Suppressor macrophage (primary cell): ENCODE data around the gene AVPR1B.

Experiments used
- DNase-seq, 4 experiments: peaks; one replicate each; pipeline ENCODE4 v3.0.0-alpha.2; 2020 to 2022

The AVPR1B gene

GRCh38 chr1:206112600-206113301 lies 4.4 kb downstream of the AVPR1B start:
- DNase-seq, result no peak

- DNase-seq, result no peak
Observed at GRCh38 chr1:206111271-206111927, 5.8 kb downstream of the AVPR1B start.

- no peak for DNase-seq
Observed at GRCh38 chr1:206110820-206111219, 6.4 kb downstream of the AVPR1B start.

GRCh38 chr1:206110161-206110560 lies 7.0 kb downstream of the AVPR1B start:
- no peak for DNase-seq

GRCh38 chr1:206109718-206110117 lies 7.5 kb downstream of the AVPR1B start:
- no peak for DNase-seq

- no peak for DNase-seq
Observed at GRCh38 chr1:206108635-206109034, 8.6 kb downstream of the AVPR1B start.

- no peak for DNase-seq
Observed at GRCh38 chr1:206107168-206107544, 10.0 kb downstream of the AVPR1B start.

- peak; percentile 88 to 92 (median 92) for DNase-seq
Observed at GRCh38 chr1:206106328-206107167, 10.6 kb downstream of the AVPR1B start.

GRCh38 chr1:206105464-206105995 lies 11.7 kb downstream of the AVPR1B start:
- DNase-seq, result peak; percentile 21 to 65 (median 50)

- DNase-seq, result no peak
Observed at GRCh38 chr1:206103979-206104378, 13.2 kb downstream of the AVPR1B start.

- peak; percentile 61 to 89 (median 76) for DNase-seq
Observed at GRCh38 chr1:206102292-206102936, 14.8 kb downstream of the AVPR1B start.

GRCh38 chr1:206101351-206102045 lies 15.7 kb downstream of the AVPR1B start:
- peak in 1 of 4 experiments; percentile 16 for DNase-seq

- DNase-seq, result peak in 2 of 4 experiments; percentile 24 to 31
Observed at GRCh38 chr1:206100226-206100815, 16.9 kb downstream of the AVPR1B start.

GRCh38 chr1:206098242-206098919 lies 18.8 kb downstream of the AVPR1B start:
- DNase-seq, result peak in 3 of 4 experiments; percentile 27 to 44 (median 29)

GRCh38 chr1:206097381-206097780 lies 19.8 kb downstream of the AVPR1B start:
- peak in 3 of 4 experiments; percentile 28 to 65 (median 30) for DNase-seq

GRCh38 chr1:206094024-206094423 lies 23.2 kb downstream of the AVPR1B start:
- DNase-seq, result no peak

- DNase-seq, result peak in 2 of 4 experiments; percentile 26 to 36
Observed at GRCh38 chr1:206089341-206089740, 27.8 kb downstream of the AVPR1B start.

- DNase-seq, result no peak
Observed at GRCh38 chr1:206087091-206087490, 30.1 kb downstream of the AVPR1B start.

GRCh38 chr1:206083750-206084149 lies 33.4 kb downstream of the AVPR1B start:
- DNase-seq, result no peak

GRCh38 chr1:206082831-206083695 lies 34.1 kb downstream of the AVPR1B start:
- peak; percentile 37 to 60 (median 48) for DNase-seq
